CD4-positive, CD25-positive, alpha-beta regulatory T cell (primary cell): Measurements from ENCODE around the gene TMEM120A. TPM values are rescaled to one million over a fixed set of nuclear protein-coding genes. Genes with fewer than 3 reads are reported as not detected.

Experiments
- ATAC-seq, 2 donors: fragments of 150-1000 bp; cut with Tn5 transposase; one replicate each; pipeline ENCODE4 v1.10.0; 2021; ENCODE audit warnings: low read depth in 2 of 2, moderate number of reproducible peaks in 2 of 2, moderate library complexity in 1 of 2
- DNase-seq, 3 donors: peaks; one replicate each; pipeline versions ENCODE4 v3.0.0 to v3.0.0-alpha.2; 2012 to 2022; ENCODE audit warnings: mixed read lengths in 1 of 3
- H3K27ac ChIP-seq: one replicate; pipeline ENCODE4 v1.7.0; 2013; ENCODE audit warnings: mild to moderate bottlenecking, low read length; ENCODE audit not compliant: insufficient read depth, poor library complexity, severe bottlenecking
- H3K27me3 ChIP-seq: one replicate; pipeline ENCODE4 v1.7.0; 2013; ENCODE audit warnings: low read length; ENCODE audit not compliant: control insufficient read depth, insufficient read depth
- H3K36me3 ChIP-seq: one replicate; pipeline ENCODE4 v1.7.0; 2013; ENCODE audit warnings: mild to moderate bottlenecking, low read length, moderate library complexity; ENCODE audit not compliant: control insufficient read depth, insufficient read depth
- H3K4me1 ChIP-seq: 2 replicates; pipeline ENCODE4 v1.7.0; 2013; ENCODE audit warnings: mild to moderate bottlenecking, low read length; ENCODE audit not compliant: insufficient read depth, control insufficient read depth, poor library complexity, severe bottlenecking
- H3K4me3 ChIP-seq: one replicate; pipeline ENCODE4 v1.7.0; 2013; ENCODE audit warnings: low read depth, mild to moderate bottlenecking, low read length, moderate library complexity
- H3K9me3 ChIP-seq, 2 experiments: 1 replicate in 1 of 2; 2 replicates in 1 of 2; pipeline ENCODE4 v1.7.0; 2013; ENCODE audit warnings: low read length in 2 of 2, mild to moderate bottlenecking in 1 of 2, moderate library complexity in 1 of 2; ENCODE audit not compliant: control insufficient read depth in 2 of 2
- H3K27ac Mint-ChIP-seq, 3 donors: one replicate each; pipeline ENCODE4 v1.8.0; 2020 to 2022; ENCODE audit warnings: mild to moderate bottlenecking in 3 of 3, mixed read lengths in 3 of 3, moderate library complexity in 2 of 3
- H3K27me3 Mint-ChIP-seq: one replicate; pipeline ENCODE4 v1.8.0; 2022; ENCODE audit warnings: mild to moderate bottlenecking, mixed read lengths
- H3K36me3 Mint-ChIP-seq: one replicate; pipeline ENCODE4 v1.8.0; 2020; ENCODE audit warnings: mixed read lengths
- H3K4me1 Mint-ChIP-seq, 4 donors: one replicate each; pipeline ENCODE4 v1.8.0; 2020 to 2022; ENCODE audit warnings: mixed read lengths in 4 of 4, mild to moderate bottlenecking in 1 of 4
- H3K4me3 Mint-ChIP-seq, 4 donors: one replicate each; pipeline ENCODE4 v1.8.0; 2020 to 2022; ENCODE audit warnings: mild to moderate bottlenecking in 4 of 4, mixed read lengths in 4 of 4, moderate library complexity in 3 of 4
- H3K9me3 Mint-ChIP-seq, 7 donors: one replicate each; pipeline ENCODE4 v1.8.0; 2020 to 2022; ENCODE audit warnings: mixed read lengths in 7 of 7, mild to moderate bottlenecking in 3 of 7, moderate library complexity in 2 of 7
- polyA plus RNA-seq, 4 donors: library from polyadenylated mRNA; unstranded; fragments of 300-500 nt; fragmentation: Illumina TruSeq; gene quantifications; one replicate each; pipeline ENCODE4 v1.2.3, GENCODE V29; 2021
- total RNA-seq: library from RNA; stranded (reverse); gene quantifications from one replicate; pipeline ENCODE4 v1.2.3, GENCODE V29; 2022

TMEM120A gene
- total and polyA plus RNA-seq, 5 donors from 2014 or later = 41.9 to 66.5 (median 61.7) TPM

GRCh38 chr7:75987026-75987804 is 7.2 kb downstream of the TMEM120A start:
- peaks cover 30% of the 10 kb centered on the region for H3K36me3 ChIP-seq
- H3K9me3 ChIP-seq = no peaks in the 10 kb centered on the region
- H3K27ac ChIP-seq = no peak overlapping the region
- DNase-seq = no peak
- Mint-ChIP-seq H3K27ac (peak overlapping the region in 1 of 3 donors; percentile 82), H3K36me3 (peaks cover 11% of the 10 kb centered on the region), H3K4me3 (no peak overlapping the region), H3K27me3 (peaks cover 5% of the 10 kb centered on the region), H3K9me3 (no peaks in the 10 kb centered on the region), H3K4me1 (peaks cover 0 to 22% (median 8%) of the 10 kb centered on the region in 4 donors)
- ATAC-seq = no peak
- no peaks in the 10 kb centered on the region for H3K4me1 ChIP-seq
- no peak overlapping the region for H3K4me3 ChIP-seq
- no peaks in the 10 kb centered on the region for H3K27me3 ChIP-seq

- Mint-ChIP-seq H3K4me1 (peaks cover 0 to 18% (median 8%) of the 10 kb centered on the region in 4 donors), H3K9me3 (no peaks in the 10 kb centered on the region), H3K4me3 (no peak overlapping the region), H3K36me3 (peaks cover 11% of the 10 kb centered on the region), H3K27ac (no peak overlapping the region), H3K27me3 (peaks cover 5% of the 10 kb centered on the region)
- H3K9me3 ChIP-seq = no peaks in the 10 kb centered on the region
- DNase-seq (no peak), ATAC-seq (no peak)
- H3K27ac ChIP-seq = no peak overlapping the region
- no peaks in the 10 kb centered on the region for H3K4me1 ChIP-seq
- peaks cover 30% of the 10 kb centered on the region for H3K36me3 ChIP-seq
- H3K27me3 ChIP-seq = no peaks in the 10 kb centered on the region
- no peak overlapping the region for H3K4me3 ChIP-seq
Measured at GRCh38 chr7:75986147-75986781, 8.1 kb downstream of the TMEM120A start.

DNA sequence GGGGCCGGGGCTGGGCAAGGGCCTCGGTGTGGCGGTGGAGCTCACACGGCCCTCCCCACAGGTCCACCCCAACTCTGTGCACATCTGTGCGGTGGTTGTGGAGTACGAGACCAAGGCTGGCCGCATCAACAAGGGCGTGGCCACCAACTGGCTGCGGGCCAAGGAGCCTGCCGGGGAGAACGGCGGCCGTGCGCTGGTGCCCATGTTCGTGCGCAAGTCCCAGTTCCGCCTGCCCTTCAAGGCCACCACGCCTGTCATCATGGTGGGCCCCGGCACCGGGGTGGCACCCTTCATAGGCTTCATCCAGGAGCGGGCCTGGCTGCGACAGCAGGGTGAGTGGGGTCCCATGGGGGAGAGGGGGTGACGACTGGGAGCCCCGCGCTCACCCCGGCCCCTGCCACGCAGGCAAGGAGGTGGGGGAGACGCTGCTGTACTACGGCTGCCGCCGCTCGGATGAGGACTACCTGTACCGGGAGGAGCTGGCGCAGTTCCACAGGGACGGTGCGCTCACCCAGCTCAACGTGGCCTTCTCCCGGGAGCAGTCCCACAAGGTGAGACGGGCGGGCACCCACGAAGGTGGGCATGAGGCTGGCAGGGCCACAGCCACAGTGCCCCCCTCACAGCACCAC is 8.8 kb downstream of the TMEM120A start:
- Histone ChIP-seq H3K4me3 (no peak overlapping the region), H3K9me3 (no peaks in the 10 kb centered on the region), H3K27me3 (no peaks in the 10 kb centered on the region), H3K4me1 (no peaks in the 10 kb centered on the region), H3K27ac (no peak overlapping the region), H3K36me3 (peaks cover 30% of the 10 kb centered on the region)
- H3K36me3 Mint-ChIP-seq = peaks cover 11% of the 10 kb centered on the region
- ATAC-seq (no peak), DNase-seq (no peak)
- H3K4me1 Mint-ChIP-seq = peaks cover 0 to 14% (median 6%) of the 10 kb centered on the region in 4 donors
- peaks cover 5% of the 10 kb centered on the region for H3K27me3 Mint-ChIP-seq
- no peak overlapping the region for H3K4me3 Mint-ChIP-seq
- no peaks in the 10 kb centered on the region for H3K9me3 Mint-ChIP-seq
- no peak overlapping the region for H3K27ac Mint-ChIP-seq

GRCh38 chr7:75985009-75985517 is 9.3 kb downstream of the TMEM120A start:
- peaks cover 0 to 10% (median 3%) of the 10 kb centered on the region in 4 donors for H3K4me1 Mint-ChIP-seq

GRCh38 chr7:75984130-75985008 is 10.0 kb downstream of the TMEM120A start:
- Mint-ChIP-seq H3K36me3 (peaks cover 11% of the 10 kb centered on the region), H3K4me3 (no peak overlapping the region), H3K9me3 (no peaks in the 10 kb centered on the region), H3K27me3 (no peaks in the 10 kb centered on the region), H3K4me1 (peaks cover 0 to 3% (median 0%) of the 10 kb centered on the region in 4 donors), H3K27ac (no peak overlapping the region)
- Histone ChIP-seq H3K9me3 (no peaks in the 10 kb centered on the region), H3K36me3 (peaks cover 41% of the 10 kb centered on the region), H3K27me3 (no peaks in the 10 kb centered on the region), H3K4me3 (no peak overlapping the region), H3K4me1 (no peaks in the 10 kb centered on the region), H3K27ac (no peak overlapping the region)
- ATAC-seq (no peak), DNase-seq (no peak)

More at GRCh38 chr7:75985009-75985517, 9.3 kb downstream of the TMEM120A start:
- Mint-ChIP-seq H3K4me3 (no peak overlapping the region), H3K36me3 (peaks cover 13% of the 10 kb centered on the region), H3K27ac (no peak overlapping the region), H3K27me3 (peaks cover 5% of the 10 kb centered on the region), H3K9me3 (no peaks in the 10 kb centered on the region)
- Histone ChIP-seq H3K36me3 (peaks cover 35% of the 10 kb centered on the region), H3K9me3 (no peaks in the 10 kb centered on the region), H3K27ac (no peak overlapping the region), H3K4me3 (no peak overlapping the region), H3K4me1 (no peaks in the 10 kb centered on the region), H3K27me3 (no peaks in the 10 kb centered on the region)
- DNase-seq (no peak), ATAC-seq (no peak)

- Histone ChIP-seq H3K4me3 (no peak overlapping the region), H3K27ac (no peak overlapping the region), H3K4me1 (no peaks in the 10 kb centered on the region), H3K9me3 (no peaks in the 10 kb centered on the region), H3K36me3 (peaks cover 41% of the 10 kb centered on the region), H3K27me3 (no peaks in the 10 kb centered on the region)
- Mint-ChIP-seq H3K9me3 (no peaks in the 10 kb centered on the region), H3K4me1 (peaks cover 0 to 2% (median 0%) of the 10 kb centered on the region in 4 donors), H3K36me3 (peaks cover 11% of the 10 kb centered on the region), H3K27ac (no peak overlapping the region), H3K4me3 (no peak overlapping the region), H3K27me3 (no peaks in the 10 kb centered on the region)
- ATAC-seq = no peak
- no peak for DNase-seq
Measured at GRCh38 chr7:75983471-75984129, 10.8 kb downstream of the TMEM120A start.
